ENCODE measurements around the gene BAK1. TPM values are rescaled to one million over a fixed set of nuclear protein-coding genes. Genes with fewer than 3 reads are reported as not detected.

Gene BAK1
- total RNA-seq, 4 donors from 2014 or later: 6.9 to 22.7 (median 10.9) TPM

GRCh38 chr6:33621711-33622388 is 41.8 kb upstream of the BAK1 start:
- TF ChIP-seq, protein P1, sequence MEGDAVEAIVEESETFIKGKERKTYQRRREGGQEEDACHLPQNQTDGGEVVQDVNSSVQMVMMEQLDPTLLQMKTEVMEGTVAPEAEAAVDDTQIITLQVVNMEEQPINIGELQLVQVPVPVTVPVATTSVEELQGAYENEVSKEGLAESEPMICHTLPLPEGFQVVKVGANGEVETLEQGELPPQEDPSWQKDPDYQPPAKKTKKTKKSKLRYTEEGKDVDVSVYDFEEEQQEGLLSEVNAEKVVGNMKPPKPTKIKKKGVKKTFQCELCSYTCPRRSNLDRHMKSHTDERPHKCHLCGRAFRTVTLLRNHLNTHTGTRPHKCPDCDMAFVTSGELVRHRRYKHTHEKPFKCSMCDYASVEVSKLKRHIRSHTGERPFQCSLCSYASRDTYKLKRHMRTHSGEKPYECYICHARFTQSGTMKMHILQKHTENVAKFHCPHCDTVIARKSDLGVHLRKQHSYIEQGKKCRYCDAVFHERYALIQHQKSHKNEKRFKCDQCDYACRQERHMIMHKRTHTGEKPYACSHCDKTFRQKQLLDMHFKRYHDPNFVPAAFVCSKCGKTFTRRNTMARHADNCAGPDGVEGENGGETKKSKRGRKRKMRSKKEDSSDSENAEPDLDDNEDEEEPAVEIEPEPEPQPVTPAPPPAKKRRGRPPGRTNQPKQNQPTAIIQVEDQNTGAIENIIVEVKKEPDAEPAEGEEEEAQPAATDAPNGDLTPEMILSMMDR (IDR thresholded peaks at IDR 0.05): no peak
- DNase-seq (ENCODE audit: low spot score) (no peak), ATAC-seq (ENCODE audit: low FRiP score) (peak; percentile 56)

GRCh38 chr6:33620856-33621710 is 41.0 kb upstream of the BAK1 start, which contains the start of gene ITPR3:
ITPR3 (plus strand) TSS chr6:33621322; CDS start chr6:33621603, 281 bp downstream.
- ATAC-seq (ENCODE audit: low FRiP score): peak; percentile 59
- no peak for DNase-seq (ENCODE audit: low spot score)
- TF ChIP-seq, protein P1 (IDR thresholded peaks at IDR 0.05): no peak

DNA sequence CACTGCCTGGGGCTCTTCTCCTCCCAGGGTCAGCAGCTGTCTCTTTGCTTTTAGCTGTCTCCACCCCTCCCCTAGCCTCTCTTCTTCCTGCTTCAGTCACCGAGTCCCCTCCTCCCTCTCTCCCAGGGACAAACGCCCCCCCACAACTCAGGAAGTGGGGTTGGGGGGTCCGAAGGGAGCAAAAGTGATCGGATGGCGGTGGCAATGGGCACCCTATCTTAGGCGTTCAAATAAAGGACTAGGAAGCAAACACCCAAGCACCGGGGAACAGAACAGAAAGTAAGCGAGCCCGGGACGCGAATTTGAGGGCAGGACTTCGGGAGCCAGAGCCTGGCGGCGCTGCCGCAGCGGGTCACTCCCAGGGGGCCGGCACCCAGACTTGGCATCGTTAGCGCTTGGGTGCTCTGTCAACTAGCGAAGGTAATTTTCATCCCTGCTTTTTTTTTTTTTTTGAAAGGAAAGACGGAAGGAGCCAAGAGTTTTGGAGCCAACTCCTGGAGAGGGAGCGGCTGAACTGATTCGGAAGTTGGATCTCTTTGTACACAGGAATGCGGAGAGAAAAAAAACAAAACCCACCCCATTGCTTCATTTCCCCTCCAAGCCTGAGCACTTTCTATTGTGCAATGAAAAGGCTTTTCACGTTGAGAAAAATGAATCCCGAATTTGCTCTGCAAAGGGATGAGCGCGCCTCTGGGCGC is 40.2 kb upstream of the BAK1 start:
- DNase-seq (ENCODE audit: low spot score) (no peak), ATAC-seq (ENCODE audit: low FRiP score) (peak; percentile 26)
- TF ChIP-seq, protein P1 (IDR thresholded peaks at IDR 0.05): no peak

DNA sequence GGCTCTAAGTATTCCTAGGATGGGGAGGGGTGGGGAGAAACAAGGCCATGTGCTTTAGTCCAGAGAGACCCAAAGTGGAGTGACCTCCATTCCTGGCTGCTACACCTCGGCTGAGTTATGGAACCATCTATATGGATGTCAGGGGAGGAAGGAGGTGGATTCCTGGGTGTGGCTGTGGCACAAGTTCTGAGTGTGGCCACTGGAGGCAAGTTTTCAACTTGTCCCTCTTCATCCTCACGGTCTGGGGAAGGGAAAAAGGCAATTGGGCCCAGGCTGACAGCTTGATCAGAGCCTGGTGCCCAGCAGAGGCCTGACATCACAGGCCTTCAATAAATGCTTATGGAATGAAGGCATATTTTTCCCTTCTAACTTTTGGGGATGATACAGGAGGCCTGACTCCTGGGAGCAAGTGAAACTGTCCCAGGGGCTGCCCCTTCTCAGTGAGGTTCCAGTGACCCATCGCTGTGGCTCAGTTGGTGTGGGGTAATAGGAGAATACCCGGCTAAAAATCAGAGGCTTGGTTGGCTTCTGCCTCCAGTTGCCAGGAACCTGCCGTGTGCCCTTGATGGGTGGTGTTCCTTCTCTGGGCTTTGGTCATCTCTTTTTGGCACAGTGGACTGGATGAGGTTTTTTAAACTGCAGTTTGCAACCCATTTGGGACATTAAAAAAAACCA is 39.2 kb upstream of the BAK1 start:
- TF ChIP-seq, protein P1 (IDR thresholded peaks at IDR 0.05): no peak
- no peak for ATAC-seq (ENCODE audit: low FRiP score)
- DNase-seq (ENCODE audit: low spot score): no peak

DNA sequence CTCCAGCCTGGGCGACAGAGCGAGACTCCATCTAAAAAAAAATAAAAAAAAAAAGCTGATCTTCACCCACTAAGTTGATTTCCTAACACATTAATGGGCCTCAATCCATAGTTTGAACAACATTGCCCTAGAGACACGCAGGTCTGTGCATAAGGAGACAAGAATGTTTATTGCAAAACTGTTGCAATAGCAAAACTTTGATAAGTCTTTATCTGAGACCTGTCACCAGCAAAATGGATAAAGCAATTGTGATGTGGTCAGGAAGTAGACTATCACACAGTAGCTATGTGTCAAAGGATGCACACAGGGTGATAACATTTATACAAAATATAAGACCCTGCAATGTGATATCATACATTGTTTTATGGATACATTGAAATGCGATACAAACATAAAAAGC is 36.8 kb upstream of the BAK1 start:
- TF ChIP-seq, protein P1 (IDR thresholded peaks at IDR 0.05): no peak
- DNase-seq (ENCODE audit: low spot score) (no peak), ATAC-seq (ENCODE audit: low FRiP score) (no peak)

GRCh38 chr6:33616113-33616512 is 36.0 kb upstream of the BAK1 start:
- ATAC-seq (ENCODE audit: low FRiP score) (no peak), DNase-seq (ENCODE audit: low spot score) (no peak)
- TF ChIP-seq, protein P1 (IDR thresholded peaks at IDR 0.05): no peak

Measured in omental fat pad (tissue), 4 donors.